ENCODE measurements around the gene PIEZO2.

GRCh38 chr18:11113046-11113548 is 36.3 kb downstream of the PIEZO2 start:
- no peak for TF ChIP-seq CTCF (IDR thresholded peaks at IDR 0.05; ENCODE audit: poor library complexity, severe bottlenecking)
- no peak for TF ChIP-seq RAD21 (conservative IDR thresholded peaks at IDR 0.05)
- TF ChIP-seq POLR2AphosphoS5 (IDR thresholded peaks at IDR 0.05), result no peak
